ENCODE results near the gene TUB. TPM values are rescaled to one million over a fixed set of nuclear protein-coding genes. Genes with fewer than 3 reads are reported as not detected.

TUB gene
- total and polyA plus RNA-seq, 5 donors from 2014 or later, result 0.02 to 0.28 (median 0.27) TPM; not detected in 2

GRCh38 chr11:8086001-8086479 is 5.0 kb downstream of the TUB start:
- DNase-seq, result no peak
- peaks cover 32% of the 10 kb centered on the region for H3K27me3 Mint-ChIP-seq

DNA sequence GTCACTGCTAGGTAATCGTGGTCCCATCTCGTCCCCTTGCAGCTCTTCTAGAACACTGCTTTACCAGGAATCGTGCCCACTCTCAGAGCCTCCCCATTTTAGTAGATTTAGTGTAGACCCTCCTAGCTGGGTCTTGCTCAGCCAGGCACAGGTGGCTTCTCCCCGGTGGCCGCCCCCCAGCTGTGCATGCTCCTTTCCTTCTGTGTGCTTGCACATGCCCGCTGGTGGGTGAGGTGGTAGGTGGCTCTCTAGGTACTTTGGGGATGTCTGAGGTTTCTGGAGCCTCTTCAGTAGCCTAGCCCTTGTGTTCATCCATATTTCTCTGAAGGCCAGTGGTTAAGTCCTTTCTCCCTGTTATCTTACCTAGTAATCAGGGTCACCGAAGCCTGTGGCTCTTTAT is 5.6 kb downstream of the TUB start:
- no peak for ATAC-seq (ENCODE audit: low read depth in 2 of 2)
- no peaks in the 10 kb centered on the region for H3K9me3 ChIP-seq (ENCODE audit: control insufficient read depth in 2 of 2, low read length in 2 of 2)
- DNase-seq, result no peak
- H3K27ac Mint-ChIP-seq, result no peak overlapping the region
- no peak overlapping the region for H3K27ac ChIP-seq (ENCODE audit: insufficient read depth, low read length, poor library complexity, severe bottlenecking)
- no peak overlapping the region for H3K4me3 Mint-ChIP-seq
- H3K36me3 Mint-ChIP-seq, result no peaks in the 10 kb centered on the region
- peaks cover 32% of the 10 kb centered on the region for H3K27me3 Mint-ChIP-seq
- peaks cover 4% of the 10 kb centered on the region for H3K4me1 ChIP-seq (ENCODE audit: control insufficient read depth, insufficient read depth, low read length, poor library complexity, severe bottlenecking)
- no peaks in the 10 kb centered on the region for H3K36me3 ChIP-seq (ENCODE audit: control insufficient read depth, insufficient read depth, low read length)
- H3K4me1 Mint-ChIP-seq, result peaks cover 0 to 9% (median under 1%) of the 10 kb centered on the region in 4 donors
- H3K4me3 ChIP-seq (ENCODE audit: low read depth, low read length), result no peak overlapping the region
- H3K9me3 Mint-ChIP-seq, result no peaks in the 10 kb centered on the region
- H3K27me3 ChIP-seq (ENCODE audit: control insufficient read depth, insufficient read depth, low read length), result no peaks in the 10 kb centered on the region

More at GRCh38 chr11:8086001-8086479, 5.0 kb downstream of the TUB start:
- Mint-ChIP-seq H3K27ac (no peak overlapping the region), H3K36me3 (no peaks in the 10 kb centered on the region), H3K9me3 (no peaks in the 10 kb centered on the region), H3K4me3 (no peak overlapping the region), H3K4me1 (peaks cover 0 to 9% (median under 1%) of the 10 kb centered on the region in 4 donors)
- no peak for ATAC-seq (ENCODE audit: low read depth in 2 of 2)
- no peaks in the 10 kb centered on the region for H3K27me3 ChIP-seq (ENCODE audit: control insufficient read depth, insufficient read depth, low read length)
- H3K4me1 ChIP-seq (ENCODE audit: control insufficient read depth, insufficient read depth, low read length, poor library complexity, severe bottlenecking), result peaks cover 5% of the 10 kb centered on the region
- no peaks in the 10 kb centered on the region for H3K36me3 ChIP-seq (ENCODE audit: control insufficient read depth, insufficient read depth, low read length)
- H3K27ac ChIP-seq (ENCODE audit: insufficient read depth, low read length, poor library complexity, severe bottlenecking), result no peak overlapping the region
- no peak overlapping the region for H3K4me3 ChIP-seq (ENCODE audit: low read depth, low read length)
- no peaks in the 10 kb centered on the region for H3K9me3 ChIP-seq (ENCODE audit: control insufficient read depth in 2 of 2, low read length in 2 of 2)

GRCh38 chr11:8087185-8087584 is 6.2 kb downstream of the TUB start:
- no peaks in the 10 kb centered on the region for H3K9me3 ChIP-seq (ENCODE audit: control insufficient read depth in 2 of 2, low read length in 2 of 2)
- no peak overlapping the region for H3K27ac ChIP-seq (ENCODE audit: insufficient read depth, low read length, poor library complexity, severe bottlenecking)
- H3K27ac Mint-ChIP-seq, result no peak overlapping the region
- H3K36me3 ChIP-seq (ENCODE audit: control insufficient read depth, insufficient read depth, low read length), result no peaks in the 10 kb centered on the region
- peaks cover 29% of the 10 kb centered on the region for H3K27me3 Mint-ChIP-seq
- no peaks in the 10 kb centered on the region for H3K9me3 Mint-ChIP-seq
- peaks cover 0 to 4% (median 0%) of the 10 kb centered on the region in 4 donors for H3K4me1 Mint-ChIP-seq
- DNase-seq (no peak), ATAC-seq (ENCODE audit: low read depth in 2 of 2) (no peak)
- H3K4me3 ChIP-seq (ENCODE audit: low read depth, low read length), result no peak overlapping the region
- no peaks in the 10 kb centered on the region for H3K36me3 Mint-ChIP-seq
- H3K4me3 Mint-ChIP-seq, result no peak overlapping the region
- no peaks in the 10 kb centered on the region for H3K4me1 ChIP-seq (ENCODE audit: control insufficient read depth, insufficient read depth, low read length, poor library complexity, severe bottlenecking)
- no peaks in the 10 kb centered on the region for H3K27me3 ChIP-seq (ENCODE audit: control insufficient read depth, insufficient read depth, low read length)

DNA sequence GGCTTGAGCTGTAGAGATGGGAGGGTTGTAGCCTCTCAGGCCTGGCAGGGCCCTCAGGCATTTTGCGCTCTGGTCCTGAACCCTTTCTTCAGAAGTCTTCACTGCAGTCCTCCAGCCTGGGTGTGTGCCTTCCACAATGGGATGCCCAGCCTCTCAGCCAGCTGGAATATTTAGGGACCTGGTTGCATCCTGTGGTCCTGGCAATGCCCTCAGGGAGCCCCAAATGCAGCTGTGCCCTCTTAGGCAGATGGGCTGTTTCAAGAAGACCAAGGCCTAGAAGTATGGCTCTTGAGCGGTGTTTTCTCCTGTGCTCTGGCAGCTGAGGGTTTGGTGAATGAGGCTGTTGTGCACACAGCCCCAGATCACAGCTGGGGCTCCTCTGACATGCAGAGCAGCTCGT is 6.7 kb downstream of the TUB start:
- ATAC-seq (ENCODE audit: low read depth in 2 of 2), result no peak
- H3K27me3 ChIP-seq (ENCODE audit: control insufficient read depth, insufficient read depth, low read length), result no peaks in the 10 kb centered on the region
- H3K9me3 ChIP-seq (ENCODE audit: control insufficient read depth in 2 of 2, low read length in 2 of 2), result no peaks in the 10 kb centered on the region
- H3K4me3 Mint-ChIP-seq, result no peak overlapping the region
- H3K27ac ChIP-seq (ENCODE audit: insufficient read depth, low read length, poor library complexity, severe bottlenecking), result no peak overlapping the region
- H3K4me1 ChIP-seq (ENCODE audit: control insufficient read depth, insufficient read depth, low read length, poor library complexity, severe bottlenecking), result no peaks in the 10 kb centered on the region
- no peak overlapping the region for H3K27ac Mint-ChIP-seq
- no peak overlapping the region for H3K4me3 ChIP-seq (ENCODE audit: low read depth, low read length)
- no peaks in the 10 kb centered on the region for H3K36me3 ChIP-seq (ENCODE audit: control insufficient read depth, insufficient read depth, low read length)
- no peaks in the 10 kb centered on the region for H3K9me3 Mint-ChIP-seq
- H3K4me1 Mint-ChIP-seq, result peaks cover 0 to 6% (median 0%) of the 10 kb centered on the region in 4 donors
- no peak for DNase-seq
- no peaks in the 10 kb centered on the region for H3K36me3 Mint-ChIP-seq
- H3K27me3 Mint-ChIP-seq, result peaks cover 23% of the 10 kb centered on the region

DNA sequence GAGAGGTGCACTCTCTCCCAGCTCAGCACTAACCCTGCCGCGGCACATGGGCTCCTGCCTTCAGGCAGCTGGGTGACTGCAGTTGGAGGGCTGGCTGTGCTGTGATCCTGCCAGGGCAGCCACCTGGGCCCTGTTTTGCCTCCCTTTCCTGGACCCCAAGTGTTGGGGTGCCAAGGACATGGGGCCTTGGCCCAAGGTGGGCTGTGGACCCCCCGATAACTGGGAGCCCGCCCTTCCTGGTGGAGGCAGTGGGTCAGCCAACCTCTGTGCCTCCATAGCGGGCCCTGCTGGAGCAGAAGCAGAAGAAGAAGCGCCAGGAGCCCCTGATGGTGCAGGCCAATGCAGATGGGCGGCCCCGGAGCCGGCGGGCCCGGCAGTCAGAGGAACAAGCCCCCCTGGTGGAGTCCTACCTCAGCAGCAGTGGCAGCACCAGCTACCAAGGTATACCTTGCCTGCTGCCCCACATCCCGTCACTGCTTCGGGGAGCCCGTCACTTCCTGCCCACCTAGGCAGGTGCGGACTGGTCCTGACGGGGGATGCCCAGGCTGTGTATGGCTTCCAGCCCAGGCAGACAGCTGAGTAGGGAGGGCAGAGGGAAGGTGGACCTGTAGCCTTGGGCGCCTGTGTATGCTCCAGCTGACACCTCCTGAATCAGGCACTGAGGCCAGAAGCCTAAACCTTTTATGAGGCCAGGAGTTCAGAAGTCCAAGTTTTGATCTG is 8.9 kb downstream of the TUB start:
- DNase-seq (no peak), ATAC-seq (ENCODE audit: low read depth in 2 of 2) (no peak)
- Histone ChIP-seq H3K27me3 (ENCODE audit: control insufficient read depth, insufficient read depth, low read length) (no peaks in the 10 kb centered on the region), H3K27ac (ENCODE audit: insufficient read depth, low read length, poor library complexity, severe bottlenecking) (no peak overlapping the region), H3K4me3 (ENCODE audit: low read depth, low read length) (no peak overlapping the region), H3K36me3 (ENCODE audit: control insufficient read depth, insufficient read depth, low read length) (no peaks in the 10 kb centered on the region), H3K4me1 (ENCODE audit: control insufficient read depth, insufficient read depth, low read length, poor library complexity, severe bottlenecking) (no peaks in the 10 kb centered on the region), H3K9me3 (ENCODE audit: control insufficient read depth in 2 of 2, low read length in 2 of 2) (no peaks in the 10 kb centered on the region)
- no peak overlapping the region for H3K27ac Mint-ChIP-seq
- H3K36me3 Mint-ChIP-seq, result no peaks in the 10 kb centered on the region
- no peak overlapping the region for H3K4me3 Mint-ChIP-seq
- peaks cover 8% of the 10 kb centered on the region for H3K27me3 Mint-ChIP-seq
- H3K9me3 Mint-ChIP-seq, result no peaks in the 10 kb centered on the region
- peaks cover 0 to 3% (median 0%) of the 10 kb centered on the region in 4 donors for H3K4me1 Mint-ChIP-seq

- ATAC-seq (ENCODE audit: low read depth in 2 of 2) (no peak), DNase-seq (peak in 1 of 3 donors; percentile 27)
- no peaks in the 10 kb centered on the region for H3K9me3 ChIP-seq (ENCODE audit: control insufficient read depth in 2 of 2, low read length in 2 of 2)
- Mint-ChIP-seq H3K4me1 (peaks cover 0 to 3% (median 0%) of the 10 kb centered on the region in 4 donors), H3K9me3 (no peaks in the 10 kb centered on the region), H3K27ac (no peak overlapping the region), H3K36me3 (no peaks in the 10 kb centered on the region), H3K27me3 (peaks cover 6% of the 10 kb centered on the region), H3K4me3 (no peak overlapping the region)
- no peak overlapping the region for H3K27ac ChIP-seq (ENCODE audit: insufficient read depth, low read length, poor library complexity, severe bottlenecking)
- no peaks in the 10 kb centered on the region for H3K4me1 ChIP-seq (ENCODE audit: control insufficient read depth, insufficient read depth, low read length, poor library complexity, severe bottlenecking)
- no peaks in the 10 kb centered on the region for H3K36me3 ChIP-seq (ENCODE audit: control insufficient read depth, insufficient read depth, low read length)
- no peaks in the 10 kb centered on the region for H3K27me3 ChIP-seq (ENCODE audit: control insufficient read depth, insufficient read depth, low read length)
- no peak overlapping the region for H3K4me3 ChIP-seq (ENCODE audit: low read depth, low read length)
Observed at GRCh38 chr11:8090756-8091155, 9.7 kb downstream of the TUB start.

DNA sequence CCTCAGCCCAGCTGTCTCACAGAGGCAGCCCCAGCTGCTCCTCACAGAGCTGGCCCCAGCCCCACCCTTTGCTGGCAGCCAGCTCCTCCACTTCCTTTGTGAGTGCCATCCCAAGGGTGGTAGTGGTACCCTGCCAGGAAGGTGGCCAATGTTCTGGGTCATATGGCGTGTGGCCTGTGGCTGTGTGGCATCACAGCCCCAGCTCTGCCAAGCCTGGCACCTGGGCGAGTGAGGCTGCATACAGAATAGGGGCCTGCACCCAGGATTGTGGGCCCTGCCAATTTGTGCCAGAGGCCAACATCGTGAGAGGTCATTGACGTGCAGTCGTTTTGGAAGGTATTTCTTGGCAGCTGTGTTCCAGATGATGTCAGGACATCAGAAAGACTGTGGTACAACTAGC is 10.7 kb downstream of the TUB start:
- Histone ChIP-seq H3K9me3 (ENCODE audit: control insufficient read depth in 2 of 2, low read length in 2 of 2) (no peaks in the 10 kb centered on the region), H3K4me1 (ENCODE audit: control insufficient read depth, insufficient read depth, low read length, poor library complexity, severe bottlenecking) (no peaks in the 10 kb centered on the region), H3K36me3 (ENCODE audit: control insufficient read depth, insufficient read depth, low read length) (no peaks in the 10 kb centered on the region), H3K27ac (ENCODE audit: insufficient read depth, low read length, poor library complexity, severe bottlenecking) (no peak overlapping the region), H3K4me3 (ENCODE audit: low read depth, low read length) (no peak overlapping the region), H3K27me3 (ENCODE audit: control insufficient read depth, insufficient read depth, low read length) (no peaks in the 10 kb centered on the region)
- DNase-seq (no peak), ATAC-seq (ENCODE audit: low read depth in 2 of 2) (no peak)
- Mint-ChIP-seq H3K27ac (no peak overlapping the region), H3K4me3 (no peak overlapping the region), H3K36me3 (no peaks in the 10 kb centered on the region), H3K4me1 (peaks cover 0 to 3% (median 0%) of the 10 kb centered on the region in 4 donors), H3K9me3 (no peaks in the 10 kb centered on the region), H3K27me3 (no peaks in the 10 kb centered on the region)

All from CD4-positive, CD25-positive, alpha-beta regulatory T cell (primary cell).